ENCODE results near the gene NR3C2. TPM values are rescaled to one million over a fixed set of nuclear protein-coding genes. Genes with fewer than 3 reads are reported as not detected.

The NR3C2 gene
- total RNA-seq, 2 donors from 2014 or later: 7.1 to 7.8 TPM

DNA sequence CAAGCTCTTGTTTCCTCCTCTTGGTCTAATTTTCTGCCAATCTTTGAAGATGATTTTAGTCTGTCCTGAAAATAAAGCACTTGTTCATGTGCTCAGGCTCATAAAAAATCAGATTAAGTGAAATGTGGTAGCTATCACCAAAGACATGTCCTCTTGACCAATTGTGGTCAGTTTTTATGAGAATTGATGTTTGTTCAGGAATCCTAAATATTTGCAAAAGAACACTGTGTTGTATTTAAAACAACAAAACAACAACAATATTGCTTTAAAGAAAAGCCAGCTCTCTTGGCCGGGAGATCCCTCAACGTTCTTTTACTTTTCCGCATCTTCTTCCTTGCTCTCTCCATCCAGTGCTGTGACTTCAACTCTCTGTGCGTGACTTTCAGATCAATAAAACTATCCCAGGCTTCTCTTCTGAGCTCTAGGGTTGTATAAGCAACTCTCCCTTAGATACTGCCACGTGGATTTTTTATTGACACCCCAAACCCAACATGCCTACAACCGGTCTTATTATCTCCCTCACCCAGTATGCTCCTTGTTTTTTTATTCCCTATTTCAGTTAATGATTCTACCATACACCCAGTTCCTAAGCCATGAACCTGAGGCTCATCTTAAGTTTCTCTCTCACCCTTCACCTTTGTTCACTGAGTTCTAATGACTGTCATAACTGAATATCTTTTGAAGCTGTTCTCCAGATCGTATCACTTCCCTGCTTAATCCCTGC lies 400.4 kb downstream of the NR3C2 start:
- no peak for ATAC-seq (replicated peaks)
- no peak overlapping the region for H3K27ac Mint-ChIP-seq
- H3K4me3 Mint-ChIP-seq: no peak overlapping the region
- H3K36me3 Mint-ChIP-seq (ENCODE audit: low read depth): no peaks in the 10 kb centered on the region
- no peaks in the 10 kb centered on the region for H3K4me1 Mint-ChIP-seq
- no peaks in the 10 kb centered on the region for H3K9me3 Mint-ChIP-seq
- no peaks in the 10 kb centered on the region for H3K27me3 Mint-ChIP-seq

DNA sequence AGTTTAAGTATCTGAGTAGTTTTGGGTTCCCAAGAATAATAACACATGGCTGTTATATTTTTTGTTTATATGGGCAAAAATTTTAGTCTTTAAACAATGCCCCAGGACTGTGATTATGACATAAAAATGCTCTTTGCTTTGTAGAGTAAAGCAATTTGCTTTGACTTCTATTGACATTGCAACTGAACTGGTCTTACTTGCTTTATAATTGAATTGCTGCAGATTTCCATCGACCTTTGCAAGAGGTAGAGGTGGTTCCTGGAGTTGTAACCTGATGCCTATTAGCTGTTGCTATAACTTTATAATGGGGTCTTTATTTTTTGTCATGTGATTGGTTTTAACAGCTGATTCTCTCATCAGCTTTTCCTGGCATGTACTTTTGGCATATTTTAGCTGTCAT lies 407.4 kb downstream of the NR3C2 start:
- H3K4me3 Mint-ChIP-seq: no peak overlapping the region
- H3K27ac Mint-ChIP-seq: no peak overlapping the region
- H3K9me3 Mint-ChIP-seq: peaks cover 5% of the 10 kb centered on the region
- no peaks in the 10 kb centered on the region for H3K36me3 Mint-ChIP-seq (ENCODE audit: low read depth)
- H3K4me1 Mint-ChIP-seq: no peaks in the 10 kb centered on the region
- ATAC-seq (replicated peaks): no peak
- no peaks in the 10 kb centered on the region for H3K27me3 Mint-ChIP-seq

DNA sequence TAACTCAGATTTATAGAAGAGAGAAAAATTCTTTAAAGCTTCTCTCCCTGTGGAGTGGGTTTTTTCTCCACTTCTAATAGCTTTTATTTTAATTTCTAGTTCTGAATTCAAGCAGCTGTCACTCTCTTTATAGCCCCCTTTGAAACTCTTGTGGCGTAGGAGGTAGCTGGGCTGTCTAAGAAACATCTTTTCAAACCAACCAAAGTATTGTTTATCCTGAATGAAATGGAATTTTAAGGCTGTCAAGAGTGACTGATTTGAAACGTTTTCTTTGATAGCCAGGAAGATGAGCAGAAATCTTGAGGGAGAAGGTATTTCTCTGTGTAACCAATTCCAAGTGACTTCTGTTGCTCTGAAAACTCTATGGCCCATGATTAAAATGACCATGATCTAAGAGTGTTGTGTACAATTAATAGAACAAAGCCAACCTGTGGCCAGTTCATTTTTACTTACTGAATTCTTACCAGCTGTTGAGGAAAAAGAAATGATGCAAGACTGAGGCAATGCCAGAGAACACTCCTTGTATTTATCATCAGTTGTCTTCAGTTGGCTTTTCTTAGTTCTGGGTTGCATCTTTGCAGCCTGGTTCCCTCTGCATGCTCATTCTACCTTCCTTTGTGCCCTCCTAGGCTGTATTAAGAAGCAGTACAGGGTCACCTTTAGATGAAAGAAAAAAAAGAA lies 411.9 kb downstream of the NR3C2 start:
- peaks cover 8% of the 10 kb centered on the region for H3K36me3 Mint-ChIP-seq (ENCODE audit: low read depth)
- H3K4me3 Mint-ChIP-seq: no peak overlapping the region
- peaks cover 8% of the 10 kb centered on the region for H3K9me3 Mint-ChIP-seq
- H3K27me3 Mint-ChIP-seq: no peaks in the 10 kb centered on the region
- no peaks in the 10 kb centered on the region for H3K4me1 Mint-ChIP-seq
- no peak overlapping the region for H3K27ac Mint-ChIP-seq
- ATAC-seq (replicated peaks): no peak

DNA sequence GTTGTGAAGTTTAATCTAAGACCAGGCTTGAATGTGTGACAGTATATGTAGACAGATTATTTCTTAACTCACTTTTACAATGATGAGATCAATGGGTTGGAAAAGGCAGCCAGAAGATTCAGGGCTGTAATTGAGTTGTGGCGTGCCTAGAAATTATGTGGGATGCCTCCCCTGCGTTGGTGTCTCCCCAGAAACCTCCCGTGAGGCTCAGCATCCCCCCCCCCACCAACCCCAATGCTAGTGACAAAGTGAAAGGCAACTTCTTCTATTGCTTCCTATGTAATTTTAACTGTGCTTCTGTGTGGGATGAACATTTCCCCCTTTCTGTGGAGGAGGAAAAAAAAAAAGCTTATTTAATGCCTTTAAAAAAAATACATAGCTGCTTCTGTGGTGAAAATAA lies 412.4 kb downstream of the NR3C2 start:
- ATAC-seq (replicated peaks): no peak
- Mint-ChIP-seq H3K4me1 (no peaks in the 10 kb centered on the region), H3K27ac (no peak overlapping the region), H3K9me3 (peaks cover 8% of the 10 kb centered on the region), H3K36me3 (ENCODE audit: low read depth) (peaks cover 8% of the 10 kb centered on the region), H3K27me3 (no peaks in the 10 kb centered on the region), H3K4me3 (no peak overlapping the region)

All from activated T-helper 17 cell treated with anti-CD3 and anti-CD28 coated beads, Interleukin-2, amount 50 U/mL, for 72 hours (primary cell).